ENCODE measurements around the gene GOSR1.
"Not testable (repeated sequence)": the region's sequence is repeated elsewhere in the genome, so short reads cannot be mapped to it uniquely, and the experiment has no call there.

GOSR1 gene

GRCh38 chr17:30449480-30449879 lies 27.7 kb upstream of the GOSR1 start:
- H3K4me3 ChIP-seq (ENCODE audit: low read length): no peak overlapping the region
- no peak for TF ChIP-seq CTCF (conservative IDR thresholded peaks at IDR 0.05; ENCODE audit: low read length)
- DNase-seq (ENCODE audit: low read depth): peak; percentile 49

- no peak overlapping the region for H3K4me3 ChIP-seq (ENCODE audit: low read length)
- no peak for TF ChIP-seq CTCF (conservative IDR thresholded peaks at IDR 0.05; ENCODE audit: low read length)
- DNase-seq (ENCODE audit: low read depth): peak; percentile 10
Measured at GRCh38 chr17:30450125-30451027, 26.8 kb upstream of the GOSR1 start.

- DNase-seq (ENCODE audit: low read depth): no peak
- TF ChIP-seq CTCF (conservative IDR thresholded peaks at IDR 0.05; ENCODE audit: low read length): no peak
- H3K4me3 ChIP-seq (ENCODE audit: low read length): no peak overlapping the region
Measured at GRCh38 chr17:30454635-30455034, 22.6 kb upstream of the GOSR1 start.

GRCh38 chr17:30458371-30458770 lies 18.8 kb upstream of the GOSR1 start:
- H3K4me3 ChIP-seq (ENCODE audit: low read length): no peak overlapping the region
- TF ChIP-seq CTCF (conservative IDR thresholded peaks at IDR 0.05; ENCODE audit: low read length): no peak
- no peak for DNase-seq (ENCODE audit: low read depth)

GRCh38 chr17:30458797-30459413 lies 18.3 kb upstream of the GOSR1 start:
- not testable (repeated sequence) for DNase-seq (ENCODE audit: low read depth); H3K4me3 ChIP-seq (ENCODE audit: low read length)

- DNase-seq (ENCODE audit: low read depth): no peak
- H3K4me3 ChIP-seq (ENCODE audit: low read length): no peak overlapping the region
- no peak for TF ChIP-seq CTCF (conservative IDR thresholded peaks at IDR 0.05; ENCODE audit: low read length)
Measured at GRCh38 chr17:30468465-30468864, 8.7 kb upstream of the GOSR1 start.

GRCh38 chr17:30472238-30472890 lies 4.8 kb upstream of the GOSR1 start:
- no peak overlapping the region for H3K4me3 ChIP-seq (ENCODE audit: low read length)
- TF ChIP-seq CTCF (conservative IDR thresholded peaks at IDR 0.05; ENCODE audit: low read length): no peak
- peak; percentile 9 for DNase-seq (ENCODE audit: low read depth)

Measured in AG10803 (cell line).